Medulla oblongata (tissue), 1 donor: ENCODE measurements around the gene COL25A1.

Experiments
- DNase-seq: peaks from one replicate; pipeline ENCODE4 v3.0.0-alpha.2; 2015; ENCODE audit errors: extremely low spot score

The COL25A1 gene

GRCh38 chr4:108821351-108821930 lies 481.0 kb downstream of the COL25A1 start:
- DNase-seq, result no peak

GRCh38 chr4:108820492-108821350 lies 481.7 kb downstream of the COL25A1 start:
- DNase-seq, result no peak

- DNase-seq, result no peak
Observed at GRCh38 chr4:108814326-108814725, 488.1 kb downstream of the COL25A1 start.

GRCh38 chr4:108813261-108813660 lies 489.2 kb downstream of the COL25A1 start:
- DNase-seq, result no peak

GRCh38 chr4:108811486-108811885 lies 491.0 kb downstream of the COL25A1 start:
- no peak for DNase-seq

GRCh38 chr4:108810087-108810486 lies 492.4 kb downstream of the COL25A1 start:
- no peak for DNase-seq

GRCh38 chr4:108804648-108805273 lies 497.7 kb downstream of the COL25A1 start:
- no peak for DNase-seq

GRCh38 chr4:108799306-108799705 lies 503.2 kb downstream of the COL25A1 start:
- DNase-seq, result no peak

- no peak for DNase-seq
Observed at GRCh38 chr4:108796173-108796572, 506.3 kb downstream of the COL25A1 start.

GRCh38 chr4:108795733-108796132 lies 506.7 kb downstream of the COL25A1 start:
- DNase-seq, result no peak

- DNase-seq, result peak; percentile 60
Observed at GRCh38 chr4:108794136-108794535, 508.3 kb downstream of the COL25A1 start.

GRCh38 chr4:108793415-108793814 lies 509.0 kb downstream of the COL25A1 start:
- DNase-seq, result no peak

- DNase-seq, result no peak
Observed at GRCh38 chr4:108788731-108789130, 513.7 kb downstream of the COL25A1 start.

GRCh38 chr4:108787724-108788123 lies 514.7 kb downstream of the COL25A1 start:
- DNase-seq, result no peak

- no peak for DNase-seq
Observed at GRCh38 chr4:108787106-108787505, 515.4 kb downstream of the COL25A1 start.

- DNase-seq, result no peak
Observed at GRCh38 chr4:108786351-108786750, 516.1 kb downstream of the COL25A1 start.

- no peak for DNase-seq
Observed at GRCh38 chr4:108783665-108784463, 518.6 kb downstream of the COL25A1 start.

- no peak for DNase-seq
Observed at GRCh38 chr4:108779958-108780357, 522.5 kb downstream of the COL25A1 start.

GRCh38 chr4:108777388-108777787 lies 525.1 kb downstream of the COL25A1 start:
- no peak for DNase-seq

- DNase-seq, result no peak
Observed at GRCh38 chr4:108775921-108776320, 526.5 kb downstream of the COL25A1 start.

GRCh38 chr4:108774809-108775530 lies 527.5 kb downstream of the COL25A1 start:
- DNase-seq, result peak; percentile 79
